Sigmoid colon (tissue), 4 donors: ENCODE results near the gene ATG14.

Experiments
- POLR2A ChIP-seq, 2 donors: fragments of 450-650 bp; IDR thresholded peaks; one replicate each; pipeline ENCODE4 v1.6.1; 2016; ENCODE audit warnings: antibody characterized with exemption in 2 of 2, mild to moderate bottlenecking in 2 of 2, moderate library complexity in 2 of 2
- POLR2AphosphoS5 ChIP-seq, 4 donors: sonication (generic); formaldehyde crosslinking; IDR thresholded peaks; one replicate each; pipeline ENCODE4 v1.6.1; 2017; ENCODE audit warnings: antibody characterized with exemption in 4 of 4
- TF ChIP-seq, protein P1 (sequence below), 4 experiments: fragments of 450-650 bp in 3 of 4; fragments of 200-600 bp in 1 of 4; IDR thresholded peaks; one replicate each; pipeline ENCODE4 v1.5.1; 2016 to 2019; ENCODE audit warnings: antibody characterized with exemption in 4 of 4, mild to moderate bottlenecking in 3 of 4, moderate library complexity in 2 of 4

DNA sequence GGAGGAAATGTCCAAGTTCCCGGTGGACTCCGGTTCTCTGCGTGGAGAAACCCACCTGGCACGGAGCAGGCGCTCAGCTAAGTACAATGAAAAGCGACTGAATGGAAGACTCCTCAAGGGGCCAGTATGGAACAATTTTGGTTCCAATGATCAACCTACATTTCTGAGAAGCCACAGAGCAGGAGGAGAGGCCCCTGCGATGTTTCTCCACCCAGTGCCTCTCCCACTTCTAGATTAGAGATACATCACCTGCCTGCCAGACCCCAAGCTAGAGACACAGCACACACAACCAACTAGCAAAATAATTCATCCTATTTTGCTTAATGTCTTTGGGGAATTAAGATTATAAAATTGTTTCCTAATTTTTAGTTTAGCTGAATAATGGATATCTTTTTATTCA is 38.8 kb downstream of the ATG14 start:
- TF ChIP-seq, protein P1, sequence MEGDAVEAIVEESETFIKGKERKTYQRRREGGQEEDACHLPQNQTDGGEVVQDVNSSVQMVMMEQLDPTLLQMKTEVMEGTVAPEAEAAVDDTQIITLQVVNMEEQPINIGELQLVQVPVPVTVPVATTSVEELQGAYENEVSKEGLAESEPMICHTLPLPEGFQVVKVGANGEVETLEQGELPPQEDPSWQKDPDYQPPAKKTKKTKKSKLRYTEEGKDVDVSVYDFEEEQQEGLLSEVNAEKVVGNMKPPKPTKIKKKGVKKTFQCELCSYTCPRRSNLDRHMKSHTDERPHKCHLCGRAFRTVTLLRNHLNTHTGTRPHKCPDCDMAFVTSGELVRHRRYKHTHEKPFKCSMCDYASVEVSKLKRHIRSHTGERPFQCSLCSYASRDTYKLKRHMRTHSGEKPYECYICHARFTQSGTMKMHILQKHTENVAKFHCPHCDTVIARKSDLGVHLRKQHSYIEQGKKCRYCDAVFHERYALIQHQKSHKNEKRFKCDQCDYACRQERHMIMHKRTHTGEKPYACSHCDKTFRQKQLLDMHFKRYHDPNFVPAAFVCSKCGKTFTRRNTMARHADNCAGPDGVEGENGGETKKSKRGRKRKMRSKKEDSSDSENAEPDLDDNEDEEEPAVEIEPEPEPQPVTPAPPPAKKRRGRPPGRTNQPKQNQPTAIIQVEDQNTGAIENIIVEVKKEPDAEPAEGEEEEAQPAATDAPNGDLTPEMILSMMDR (IDR thresholded peaks at IDR 0.05) = no peak
- no peak for TF ChIP-seq POLR2AphosphoS5 (IDR thresholded peaks at IDR 0.05)
- TF ChIP-seq POLR2A (IDR thresholded peaks at IDR 0.05) = no peak
